GM12878 (cell line): ENCODE measurements around the gene ACTL10.

Experiments
- ATF7 ChIP-seq: fragments of 450-650 bp; IDR thresholded peaks from 2 replicates; pipeline ENCODE4 v1.6.1; 2016; ENCODE audit warnings: low read depth, mild to moderate bottlenecking
- CBFB ChIP-seq: IDR thresholded peaks from 2 replicates; pipeline ENCODE4 v1.6.1; 2016; ENCODE audit warnings: antibody characterized with exemption, low read depth
- CEBPB ChIP-seq, 2 experiments: fragments of 150-350 bp in 1 of 2; IDR thresholded peaks; 2 replicates each; pipeline ENCODE4 v1.6.1; 2012 to 2014; ENCODE audit warnings: low read depth in 2 of 2, low read length in 2 of 2, borderline replicate concordance in 1 of 2, inconsistent platforms in 1 of 2
- CHD4 ChIP-seq: fragments of 200-600 bp; sonication (generic); IDR thresholded peaks from 2 replicates; pipeline ENCODE4 v1.6.1; 2016; ENCODE audit warnings: mild to moderate bottlenecking
- NR2C2 ChIP-seq: IDR thresholded peaks from 2 replicates; pipeline ENCODE4 v1.6.1; 2011; ENCODE audit warnings: borderline replicate concordance, low read depth; ENCODE audit not compliant: control insufficient read depth, insufficient read length
- SMARCA5 ChIP-seq: fragments of 450-650 bp; IDR thresholded peaks from 2 replicates; pipeline ENCODE4 v1.6.1; 2017; ENCODE audit warnings: mild to moderate bottlenecking
- SREBF1 ChIP-seq: IDR thresholded peaks from 2 replicates; pipeline ENCODE4 v1.6.1; 2012; ENCODE audit warnings: mild to moderate bottlenecking, low read length
- YBX1 ChIP-seq: fragments of 450-650 bp; IDR thresholded peaks from 2 replicates; pipeline ENCODE4 v1.6.1; 2016; ENCODE audit warnings: antibody characterized with exemption
- TF ChIP-seq, protein P1 (sequence below): IDR thresholded peaks from 2 replicates; pipeline ENCODE4 v1.6.1; 2011; ENCODE audit warnings: mild to moderate bottlenecking, low read depth, low read length, moderate library complexity; ENCODE audit not compliant: insufficient replicate concordance
- TF ChIP-seq, protein P2 (sequence below), 3 experiments: IDR thresholded peaks in 2 of 3; conservative IDR thresholded peaks in 1 of 3; 2 replicates each; pipeline ENCODE4 v1.5.1; 2011; ENCODE audit warnings: low read depth in 3 of 3, low read length in 3 of 3, mild to moderate bottlenecking in 3 of 3, control low read depth in 2 of 3, moderate library complexity in 2 of 3, inconsistent platforms in 1 of 3, mixed read lengths in 1 of 3; ENCODE audit not compliant: control insufficient read depth in 2 of 3, insufficient read depth in 1 of 3; ENCODE audit errors: extremely low read depth in 1 of 3
- TF ChIP-seq, protein P3 (sequence below): IDR thresholded peaks from 2 replicates; pipeline ENCODE4 v1.6.1; 2012; ENCODE audit warnings: low read depth, low read length, improper control_type of control experiment

DNA sequence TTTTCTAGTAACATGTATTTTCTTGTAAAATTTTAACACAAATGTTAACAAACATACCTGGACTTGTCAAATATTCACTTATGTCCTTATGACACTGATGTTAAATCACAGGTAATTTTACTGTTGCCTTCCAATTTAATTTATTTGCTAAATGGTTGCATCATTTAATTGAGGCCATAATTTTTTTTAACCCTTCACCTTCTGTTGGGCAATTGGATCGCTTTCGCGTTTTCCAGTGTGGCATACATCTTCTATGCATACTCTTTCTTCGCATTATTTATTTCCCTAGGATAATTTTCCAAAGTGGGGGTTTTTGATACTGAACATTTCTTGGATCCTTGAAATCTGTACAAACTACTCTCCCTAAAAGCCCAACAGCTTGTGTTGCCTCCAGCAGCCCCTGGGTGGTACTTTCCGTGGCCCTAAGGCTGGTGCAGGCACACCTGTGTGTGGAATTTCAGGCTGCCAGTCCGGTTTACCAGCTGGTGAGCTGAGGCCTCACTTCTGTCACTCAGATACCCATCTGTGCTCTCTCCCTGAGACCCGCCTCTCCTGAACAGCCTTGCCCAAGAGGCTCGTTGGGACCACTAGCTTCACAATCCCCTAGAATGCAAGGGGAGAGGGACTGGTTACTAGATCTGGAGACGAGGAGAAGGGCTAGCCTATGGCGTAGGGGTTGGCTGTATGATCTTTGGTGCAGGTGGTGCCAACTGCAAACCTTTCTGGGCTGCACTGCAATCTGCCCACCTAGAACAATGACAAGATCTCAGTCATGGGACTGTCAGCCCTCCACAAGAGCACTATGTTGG is 15.8 kb upstream of the ACTL10 start:
- no peak for TF ChIP-seq ATF7
- no peak for TF ChIP-seq NR2C2
- no peak for TF ChIP-seq CBFB
- no peak for TF ChIP-seq CEBPB (IDR thresholded peaks at IDR 0.05; ENCODE audit: borderline replicate concordance in 1 of 2, low read depth in 2 of 2, low read length in 2 of 2)
- no peak for TF ChIP-seq CHD4
- TF ChIP-seq, protein P1, sequence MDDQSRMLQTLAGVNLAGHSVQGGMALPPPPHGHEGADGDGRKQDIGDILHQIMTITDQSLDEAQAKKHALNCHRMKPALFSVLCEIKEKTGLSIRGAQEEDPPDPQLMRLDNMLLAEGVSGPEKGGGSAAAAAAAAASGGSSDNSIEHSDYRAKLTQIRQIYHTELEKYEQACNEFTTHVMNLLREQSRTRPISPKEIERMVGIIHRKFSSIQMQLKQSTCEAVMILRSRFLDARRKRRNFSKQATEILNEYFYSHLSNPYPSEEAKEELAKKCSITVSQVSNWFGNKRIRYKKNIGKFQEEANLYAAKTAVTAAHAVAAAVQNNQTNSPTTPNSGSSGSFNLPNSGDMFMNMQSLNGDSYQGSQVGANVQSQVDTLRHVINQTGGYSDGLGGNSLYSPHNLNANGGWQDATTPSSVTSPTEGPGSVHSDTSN = no peak
- no peak for TF ChIP-seq SREBF1
- TF ChIP-seq YBX1 = no peak
- no peak for TF ChIP-seq SMARCA5
- TF ChIP-seq, protein P2, sequence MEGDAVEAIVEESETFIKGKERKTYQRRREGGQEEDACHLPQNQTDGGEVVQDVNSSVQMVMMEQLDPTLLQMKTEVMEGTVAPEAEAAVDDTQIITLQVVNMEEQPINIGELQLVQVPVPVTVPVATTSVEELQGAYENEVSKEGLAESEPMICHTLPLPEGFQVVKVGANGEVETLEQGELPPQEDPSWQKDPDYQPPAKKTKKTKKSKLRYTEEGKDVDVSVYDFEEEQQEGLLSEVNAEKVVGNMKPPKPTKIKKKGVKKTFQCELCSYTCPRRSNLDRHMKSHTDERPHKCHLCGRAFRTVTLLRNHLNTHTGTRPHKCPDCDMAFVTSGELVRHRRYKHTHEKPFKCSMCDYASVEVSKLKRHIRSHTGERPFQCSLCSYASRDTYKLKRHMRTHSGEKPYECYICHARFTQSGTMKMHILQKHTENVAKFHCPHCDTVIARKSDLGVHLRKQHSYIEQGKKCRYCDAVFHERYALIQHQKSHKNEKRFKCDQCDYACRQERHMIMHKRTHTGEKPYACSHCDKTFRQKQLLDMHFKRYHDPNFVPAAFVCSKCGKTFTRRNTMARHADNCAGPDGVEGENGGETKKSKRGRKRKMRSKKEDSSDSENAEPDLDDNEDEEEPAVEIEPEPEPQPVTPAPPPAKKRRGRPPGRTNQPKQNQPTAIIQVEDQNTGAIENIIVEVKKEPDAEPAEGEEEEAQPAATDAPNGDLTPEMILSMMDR (IDR thresholded peaks at IDR 0.05 in 2 of 3, conservative IDR thresholded peaks at IDR 0.05 in 1 of 3; ENCODE audit: control insufficient read depth in 2 of 3, extremely low read depth in 1 of 3, insufficient read depth in 1 of 3, low read depth in 3 of 3, low read length in 3 of 3) = no peak
- TF ChIP-seq, protein P3, sequence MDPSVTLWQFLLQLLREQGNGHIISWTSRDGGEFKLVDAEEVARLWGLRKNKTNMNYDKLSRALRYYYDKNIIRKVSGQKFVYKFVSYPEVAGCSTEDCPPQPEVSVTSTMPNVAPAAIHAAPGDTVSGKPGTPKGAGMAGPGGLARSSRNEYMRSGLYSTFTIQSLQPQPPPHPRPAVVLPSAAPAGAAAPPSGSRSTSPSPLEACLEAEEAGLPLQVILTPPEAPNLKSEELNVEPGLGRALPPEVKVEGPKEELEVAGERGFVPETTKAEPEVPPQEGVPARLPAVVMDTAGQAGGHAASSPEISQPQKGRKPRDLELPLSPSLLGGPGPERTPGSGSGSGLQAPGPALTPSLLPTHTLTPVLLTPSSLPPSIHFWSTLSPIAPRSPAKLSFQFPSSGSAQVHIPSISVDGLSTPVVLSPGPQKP = no peak
